ENCODE results near the gene WDR45. TPM values are rescaled to one million over a fixed set of nuclear protein-coding genes. Genes with fewer than 3 reads are reported as not detected.

Gene WDR45
- total and polyA plus RNA-seq, 10 of the 15 experiments (the other 5 are each of a cell fraction or from before 2014, with no cell fraction given): 5.9 to 30.9 (median 20.6) TPM

- TF ChIP-seq CEBPZ (IDR thresholded peaks at IDR 0.05; ENCODE audit: low read depth, low read length): no peak
- TF ChIP-seq LARP7 (IDR thresholded peaks at IDR 0.05): no peak
- TF ChIP-seq RB1 (IDR thresholded peaks at IDR 0.05; ENCODE audit: borderline replicate concordance): no peak
- TF ChIP-seq ETV6 (conservative IDR thresholded peaks at IDR 0.05 in 1 of 2, IDR thresholded peaks at IDR 0.05 in 1 of 2; ENCODE audit: borderline replicate concordance in 1 of 2, low read depth in 1 of 2): no peak
- TF ChIP-seq EGR1 (IDR thresholded peaks at IDR 0.05; ENCODE audit: borderline replicate concordance in 1 of 2, low read depth in 2 of 2, low read length in 2 of 2): no peak
- no peak for TF ChIP-seq PAX5 (IDR thresholded peaks at IDR 0.05; ENCODE audit: borderline replicate concordance, low read depth, low read length)
- TF ChIP-seq DPF2 (IDR thresholded peaks at IDR 0.05): no peak
- TF ChIP-seq ZBTB11 (CRISPR knock-in tag; IDR thresholded peaks at IDR 0.05): no peak
- no peak for TF ChIP-seq SREBF1 (IDR thresholded peaks at IDR 0.05; ENCODE audit: low read length)
- no peak for TF ChIP-seq SMC3 (IDR thresholded peaks at IDR 0.05; ENCODE audit: borderline replicate concordance, low read length)
Measured at GRCh38 chrX:49082271-49082871, 2.7 kb upstream of the WDR45 start (continued).

Data from GM12878 (cell line).